GM23338 (cell line): ENCODE data around the gene C3orf85. TPM values are rescaled to one million over a fixed set of nuclear protein-coding genes. Genes with fewer than 3 reads are reported as not detected.
A peak's percentile ranks its signal among the peaks of the same experiment; 100 is the strongest.

Source experiments
- ATAC-seq: fragments of 200-7000 bp; cut with Tn5 transposase; 3 replicates; pipeline ENCODE4 v1.9.1; 2020
- DNase-seq: peaks from one replicate; pipeline ENCODE4 v3.0.0-alpha.2; 2015; ENCODE audit warnings: low spot score
- H2AFZ ChIP-seq: fragments of 200-600 bp; sonication (generic); 2 replicates; pipeline ENCODE4 v1.8.0; 2016; ENCODE audit warnings: antibody characterized with exemption, mild to moderate bottlenecking, moderate library complexity
- H3F3A ChIP-seq: fragments of 200-600 bp; sonication (generic); replicated peaks from 2 replicates; pipeline ENCODE4 v1.8.0; 2017; ENCODE audit warnings: antibody characterized with exemption, mixed run types, low read depth
- H3K27ac ChIP-seq: fragments of 200-600 bp; sonication (generic); 2 replicates; pipeline ENCODE4 v1.6.1; 2016; ENCODE audit warnings: low read depth
- H3K27me3 ChIP-seq: fragments of 200-600 bp; sonication (generic); 2 replicates; pipeline ENCODE4 v1.8.0; 2016; ENCODE audit warnings: mild to moderate bottlenecking, mixed run types, moderate library complexity; ENCODE audit not compliant: insufficient read depth
- H3K36me3 ChIP-seq: fragments of 200-600 bp; sonication (generic); 2 replicates; pipeline ENCODE4 v1.8.0; 2016; ENCODE audit warnings: mild to moderate bottlenecking; ENCODE audit not compliant: insufficient read depth
- H3K4me1 ChIP-seq: fragments of 200-600 bp; sonication (generic); 2 replicates; pipeline ENCODE4 v1.8.0; 2016; ENCODE audit warnings: mild to moderate bottlenecking, moderate library complexity; ENCODE audit not compliant: insufficient read depth
- H3K4me2 ChIP-seq: fragments of 200-600 bp; sonication (generic); 2 replicates; pipeline ENCODE4 v1.7.1; 2017; ENCODE audit warnings: mixed run types
- H3K4me3 ChIP-seq: fragments of 200-600 bp; sonication (generic); 2 replicates; pipeline ENCODE4 v1.6.1; 2016; ENCODE audit warnings: mixed run types
- H3K79me2 ChIP-seq: fragments of 200-600 bp; sonication (generic); replicated peaks from 2 replicates; pipeline ENCODE4 v1.8.0; 2017; ENCODE audit warnings: mild to moderate bottlenecking; ENCODE audit not compliant: insufficient read depth
- H3K9me2 ChIP-seq: fragments of 200-600 bp; sonication (generic); 2 replicates; pipeline ENCODE4 v1.8.0; 2017; ENCODE audit not compliant: insufficient read depth
- H4K20me1 ChIP-seq: fragments of 200-600 bp; sonication (generic); replicated peaks from 2 replicates; pipeline ENCODE4 v1.8.0; 2017; ENCODE audit warnings: mild to moderate bottlenecking; ENCODE audit not compliant: insufficient read depth
- H3K27ac Mint-ChIP-seq: 2 replicates; pipeline ENCODE4 v1.8.0; 2020; ENCODE audit warnings: inconsistent platforms, mild to moderate bottlenecking, moderate library complexity, mixed read lengths
- H3K27me3 Mint-ChIP-seq: 3 replicates; pipeline ENCODE4 v1.8.0; 2022; ENCODE audit warnings: low read depth, mild to moderate bottlenecking, moderate library complexity, mixed read lengths, inconsistent platforms; ENCODE audit not compliant: insufficient read depth, poor library complexity
- H3K36me3 Mint-ChIP-seq: 3 replicates; pipeline ENCODE4 v1.8.0; 2021; ENCODE audit warnings: low read depth, mild to moderate bottlenecking, inconsistent platforms, moderate library complexity, mixed read lengths
- H3K4me1 Mint-ChIP-seq: 3 replicates; pipeline ENCODE4 v1.8.0; 2020; ENCODE audit warnings: mild to moderate bottlenecking, inconsistent platforms, mixed read lengths
- H3K4me3 Mint-ChIP-seq: 3 replicates; pipeline ENCODE4 v1.8.0; 2021; ENCODE audit warnings: moderate library complexity, mild to moderate bottlenecking, inconsistent platforms, mixed read lengths
- H3K9me3 Mint-ChIP-seq: 3 replicates; pipeline ENCODE4 v1.8.0; 2020; ENCODE audit warnings: moderate library complexity, mild to moderate bottlenecking, inconsistent platforms, mixed read lengths
- CREB1 ChIP-seq: fragments of 250-450 bp; sonication (Bioruptor Pico); IDR thresholded peaks from 2 replicates; pipeline ENCODE4 v1.5.0; 2020; ENCODE audit warnings: low read depth, mild to moderate bottlenecking, moderate library complexity
- EZH2phosphoT487 ChIP-seq: fragments of 200-600 bp; sonication (generic); IDR thresholded peaks from one replicate; pipeline ENCODE4 v1.8.1; 2018; ENCODE audit warnings: antibody characterized with exemption; ENCODE audit not compliant: unreplicated experiment
- JUNB ChIP-seq: IDR thresholded peaks from one replicate; pipeline ENCODE4 v1.6.1; 2016; ENCODE audit warnings: antibody characterized with exemption; ENCODE audit not compliant: unreplicated experiment
- POLR2AphosphoS5 ChIP-seq: IDR thresholded peaks from 2 replicates; pipeline ENCODE4 v1.6.1; 2016; ENCODE audit warnings: antibody characterized with exemption, low read depth
- STAT1 ChIP-seq: IDR thresholded peaks from one replicate; pipeline ENCODE4 v1.6.1; 2016; ENCODE audit warnings: antibody characterized with exemption; ENCODE audit not compliant: unreplicated experiment
- polyA plus RNA-seq: library from polyadenylated mRNA; unstranded; fragments of >200 nt; fragmentation: Nextera tagmentation; extraction: Ambion mirVana; gene quantifications from 2 replicates; pipeline ENCODE4 v1.2.1, GENCODE V29; 2016
- total RNA-seq: library from RNA; depleted of rRNA; stranded (reverse); fragments of >200 nt; shearing (Covaris generic); gene quantifications from 2 replicates; pipeline ENCODE4 v1.2.3, GENCODE V29; 2014
- TF ChIP-seq, protein P1 (sequence below): IDR thresholded peaks from one replicate; pipeline ENCODE4 v1.6.1; 2018; ENCODE audit warnings: antibody characterized with exemption; ENCODE audit not compliant: unreplicated experiment
- TF ChIP-seq, protein P2 (sequence below): IDR thresholded peaks from 2 replicates; pipeline ENCODE4 v1.6.1; 2016; ENCODE audit warnings: antibody characterized with exemption
- TF ChIP-seq, protein P3 (sequence below), 2 experiments: fragments of 200-600 bp in 1 of 2; sonication (generic) in 1 of 2; conservative IDR thresholded peaks; 2 replicates each; pipeline versions ENCODE4 v1.5.1 to v1.6.1; 2016 to 2017; ENCODE audit warnings: antibody characterized with exemption in 2 of 2, low read depth in 2 of 2, mild to moderate bottlenecking in 2 of 2, moderate library complexity in 1 of 2
- TF ChIP-seq, protein P4 (sequence below): fragments of 250-450 bp; sonication (Bioruptor Pico); IDR thresholded peaks from 2 replicates; pipeline ENCODE4 v1.5.0; 2020; ENCODE audit warnings: mild to moderate bottlenecking, moderate library complexity

The C3orf85 gene
- total and polyA plus RNA-seq, 2 experiments from 2014 or later, result not detected

DNA sequence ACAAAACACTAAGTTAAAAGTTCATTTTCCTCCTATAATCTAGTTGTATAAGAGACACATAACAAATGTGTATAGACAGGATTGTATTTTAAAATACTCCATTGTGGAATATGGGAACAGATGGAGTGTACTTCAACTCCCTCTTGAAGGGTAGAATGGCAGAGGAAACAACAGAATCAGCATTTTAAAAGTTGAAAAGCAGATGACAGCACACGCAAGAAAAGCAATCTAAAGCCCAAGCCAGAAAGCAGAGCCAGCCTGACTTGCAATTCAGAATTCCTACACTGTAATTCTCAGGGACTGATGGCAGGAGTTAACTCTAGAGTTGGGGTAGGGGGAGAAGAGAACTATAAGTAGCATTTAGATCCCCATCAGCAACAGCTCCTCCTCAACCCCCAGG, 41.4 kb upstream of the C3orf85 start (continued):
- TF ChIP-seq, protein P1, sequence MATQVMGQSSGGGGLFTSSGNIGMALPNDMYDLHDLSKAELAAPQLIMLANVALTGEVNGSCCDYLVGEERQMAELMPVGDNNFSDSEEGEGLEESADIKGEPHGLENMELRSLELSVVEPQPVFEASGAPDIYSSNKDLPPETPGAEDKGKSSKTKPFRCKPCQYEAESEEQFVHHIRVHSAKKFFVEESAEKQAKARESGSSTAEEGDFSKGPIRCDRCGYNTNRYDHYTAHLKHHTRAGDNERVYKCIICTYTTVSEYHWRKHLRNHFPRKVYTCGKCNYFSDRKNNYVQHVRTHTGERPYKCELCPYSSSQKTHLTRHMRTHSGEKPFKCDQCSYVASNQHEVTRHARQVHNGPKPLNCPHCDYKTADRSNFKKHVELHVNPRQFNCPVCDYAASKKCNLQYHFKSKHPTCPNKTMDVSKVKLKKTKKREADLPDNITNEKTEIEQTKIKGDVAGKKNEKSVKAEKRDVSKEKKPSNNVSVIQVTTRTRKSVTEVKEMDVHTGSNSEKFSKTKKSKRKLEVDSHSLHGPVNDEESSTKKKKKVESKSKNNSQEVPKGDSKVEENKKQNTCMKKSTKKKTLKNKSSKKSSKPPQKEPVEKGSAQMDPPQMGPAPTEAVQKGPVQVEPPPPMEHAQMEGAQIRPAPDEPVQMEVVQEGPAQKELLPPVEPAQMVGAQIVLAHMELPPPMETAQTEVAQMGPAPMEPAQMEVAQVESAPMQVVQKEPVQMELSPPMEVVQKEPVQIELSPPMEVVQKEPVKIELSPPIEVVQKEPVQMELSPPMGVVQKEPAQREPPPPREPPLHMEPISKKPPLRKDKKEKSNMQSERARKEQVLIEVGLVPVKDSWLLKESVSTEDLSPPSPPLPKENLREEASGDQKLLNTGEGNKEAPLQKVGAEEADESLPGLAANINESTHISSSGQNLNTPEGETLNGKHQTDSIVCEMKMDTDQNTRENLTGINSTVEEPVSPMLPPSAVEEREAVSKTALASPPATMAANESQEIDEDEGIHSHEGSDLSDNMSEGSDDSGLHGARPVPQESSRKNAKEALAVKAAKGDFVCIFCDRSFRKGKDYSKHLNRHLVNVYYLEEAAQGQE, result no peak
- no peak for TF ChIP-seq JUNB
- TF ChIP-seq CREB1 (CRISPR knock-in tag), result no peak
- no peak for TF ChIP-seq STAT1
- TF ChIP-seq, protein P2, sequence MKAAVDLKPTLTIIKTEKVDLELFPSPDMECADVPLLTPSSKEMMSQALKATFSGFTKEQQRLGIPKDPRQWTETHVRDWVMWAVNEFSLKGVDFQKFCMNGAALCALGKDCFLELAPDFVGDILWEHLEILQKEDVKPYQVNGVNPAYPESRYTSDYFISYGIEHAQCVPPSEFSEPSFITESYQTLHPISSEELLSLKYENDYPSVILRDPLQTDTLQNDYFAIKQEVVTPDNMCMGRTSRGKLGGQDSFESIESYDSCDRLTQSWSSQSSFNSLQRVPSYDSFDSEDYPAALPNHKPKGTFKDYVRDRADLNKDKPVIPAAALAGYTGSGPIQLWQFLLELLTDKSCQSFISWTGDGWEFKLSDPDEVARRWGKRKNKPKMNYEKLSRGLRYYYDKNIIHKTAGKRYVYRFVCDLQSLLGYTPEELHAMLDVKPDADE, result no peak
- no peak for TF ChIP-seq POLR2AphosphoS5
- TF ChIP-seq, protein P3, sequence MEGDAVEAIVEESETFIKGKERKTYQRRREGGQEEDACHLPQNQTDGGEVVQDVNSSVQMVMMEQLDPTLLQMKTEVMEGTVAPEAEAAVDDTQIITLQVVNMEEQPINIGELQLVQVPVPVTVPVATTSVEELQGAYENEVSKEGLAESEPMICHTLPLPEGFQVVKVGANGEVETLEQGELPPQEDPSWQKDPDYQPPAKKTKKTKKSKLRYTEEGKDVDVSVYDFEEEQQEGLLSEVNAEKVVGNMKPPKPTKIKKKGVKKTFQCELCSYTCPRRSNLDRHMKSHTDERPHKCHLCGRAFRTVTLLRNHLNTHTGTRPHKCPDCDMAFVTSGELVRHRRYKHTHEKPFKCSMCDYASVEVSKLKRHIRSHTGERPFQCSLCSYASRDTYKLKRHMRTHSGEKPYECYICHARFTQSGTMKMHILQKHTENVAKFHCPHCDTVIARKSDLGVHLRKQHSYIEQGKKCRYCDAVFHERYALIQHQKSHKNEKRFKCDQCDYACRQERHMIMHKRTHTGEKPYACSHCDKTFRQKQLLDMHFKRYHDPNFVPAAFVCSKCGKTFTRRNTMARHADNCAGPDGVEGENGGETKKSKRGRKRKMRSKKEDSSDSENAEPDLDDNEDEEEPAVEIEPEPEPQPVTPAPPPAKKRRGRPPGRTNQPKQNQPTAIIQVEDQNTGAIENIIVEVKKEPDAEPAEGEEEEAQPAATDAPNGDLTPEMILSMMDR (conservative IDR thresholded peaks at IDR 0.05; ENCODE audit: low read depth in 2 of 2), result no peak

DNA sequence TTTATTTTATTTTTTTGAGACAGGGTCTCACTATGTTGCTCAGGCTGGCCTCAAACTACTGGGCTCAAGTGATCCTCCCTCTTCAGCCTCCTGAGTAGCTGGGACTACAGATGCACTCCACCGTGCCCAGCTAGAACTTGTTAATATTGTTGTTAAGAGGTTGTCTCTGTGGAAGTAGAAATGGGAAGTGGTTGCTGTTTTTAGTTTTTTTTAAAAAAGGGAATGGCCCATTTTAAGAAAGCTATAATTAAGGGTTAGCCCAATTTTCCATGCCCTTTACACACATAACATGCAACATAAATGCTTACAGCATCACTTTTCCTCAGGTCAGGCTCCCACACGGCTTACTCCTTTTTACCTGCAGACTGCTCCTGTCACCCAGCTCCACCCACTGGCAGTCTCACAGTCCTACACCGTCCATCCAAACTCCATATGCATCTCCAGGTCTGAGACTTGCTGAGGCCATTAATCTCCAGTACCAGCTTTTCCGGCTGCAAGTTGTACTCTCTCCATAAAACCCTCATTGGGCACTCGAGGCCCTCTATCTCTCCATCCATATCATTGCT, 38.4 kb upstream of the C3orf85 start:
- Histone ChIP-seq H2AFZ (no peak overlapping the region), H3K36me3 (no peaks in the 10 kb centered on the region), H3K4me2 (no peak overlapping the region), H3K79me2 (no peaks in the 10 kb centered on the region), H3K27ac (no peak overlapping the region), H4K20me1 (no peaks in the 10 kb centered on the region), H3K4me3 (no peak overlapping the region), H3K9me2 (no peaks in the 10 kb centered on the region), H3F3A (no peaks in the 10 kb centered on the region), H3K4me1 (no peaks in the 10 kb centered on the region), H3K27me3 (no peaks in the 10 kb centered on the region)
- ATAC-seq, result peak; percentile 98
- Mint-ChIP-seq H3K27me3 (no peaks in the 10 kb centered on the region), H3K9me3 (no peaks in the 10 kb centered on the region), H3K27ac (no peak overlapping the region), H3K4me3 (no peak overlapping the region), H3K4me1 (no peaks in the 10 kb centered on the region; the same call in 2 of the 3 replicates), H3K36me3 (no peaks in the 10 kb centered on the region)
- peak; percentile 73 for DNase-seq
- TF ChIP-seq EZH2phosphoT487, result no peak
- TF ChIP-seq, protein P3 (conservative IDR thresholded peaks at IDR 0.05; ENCODE audit: low read depth in 2 of 2), result peak; percentile 53 to 76
- TF ChIP-seq, protein P4, sequence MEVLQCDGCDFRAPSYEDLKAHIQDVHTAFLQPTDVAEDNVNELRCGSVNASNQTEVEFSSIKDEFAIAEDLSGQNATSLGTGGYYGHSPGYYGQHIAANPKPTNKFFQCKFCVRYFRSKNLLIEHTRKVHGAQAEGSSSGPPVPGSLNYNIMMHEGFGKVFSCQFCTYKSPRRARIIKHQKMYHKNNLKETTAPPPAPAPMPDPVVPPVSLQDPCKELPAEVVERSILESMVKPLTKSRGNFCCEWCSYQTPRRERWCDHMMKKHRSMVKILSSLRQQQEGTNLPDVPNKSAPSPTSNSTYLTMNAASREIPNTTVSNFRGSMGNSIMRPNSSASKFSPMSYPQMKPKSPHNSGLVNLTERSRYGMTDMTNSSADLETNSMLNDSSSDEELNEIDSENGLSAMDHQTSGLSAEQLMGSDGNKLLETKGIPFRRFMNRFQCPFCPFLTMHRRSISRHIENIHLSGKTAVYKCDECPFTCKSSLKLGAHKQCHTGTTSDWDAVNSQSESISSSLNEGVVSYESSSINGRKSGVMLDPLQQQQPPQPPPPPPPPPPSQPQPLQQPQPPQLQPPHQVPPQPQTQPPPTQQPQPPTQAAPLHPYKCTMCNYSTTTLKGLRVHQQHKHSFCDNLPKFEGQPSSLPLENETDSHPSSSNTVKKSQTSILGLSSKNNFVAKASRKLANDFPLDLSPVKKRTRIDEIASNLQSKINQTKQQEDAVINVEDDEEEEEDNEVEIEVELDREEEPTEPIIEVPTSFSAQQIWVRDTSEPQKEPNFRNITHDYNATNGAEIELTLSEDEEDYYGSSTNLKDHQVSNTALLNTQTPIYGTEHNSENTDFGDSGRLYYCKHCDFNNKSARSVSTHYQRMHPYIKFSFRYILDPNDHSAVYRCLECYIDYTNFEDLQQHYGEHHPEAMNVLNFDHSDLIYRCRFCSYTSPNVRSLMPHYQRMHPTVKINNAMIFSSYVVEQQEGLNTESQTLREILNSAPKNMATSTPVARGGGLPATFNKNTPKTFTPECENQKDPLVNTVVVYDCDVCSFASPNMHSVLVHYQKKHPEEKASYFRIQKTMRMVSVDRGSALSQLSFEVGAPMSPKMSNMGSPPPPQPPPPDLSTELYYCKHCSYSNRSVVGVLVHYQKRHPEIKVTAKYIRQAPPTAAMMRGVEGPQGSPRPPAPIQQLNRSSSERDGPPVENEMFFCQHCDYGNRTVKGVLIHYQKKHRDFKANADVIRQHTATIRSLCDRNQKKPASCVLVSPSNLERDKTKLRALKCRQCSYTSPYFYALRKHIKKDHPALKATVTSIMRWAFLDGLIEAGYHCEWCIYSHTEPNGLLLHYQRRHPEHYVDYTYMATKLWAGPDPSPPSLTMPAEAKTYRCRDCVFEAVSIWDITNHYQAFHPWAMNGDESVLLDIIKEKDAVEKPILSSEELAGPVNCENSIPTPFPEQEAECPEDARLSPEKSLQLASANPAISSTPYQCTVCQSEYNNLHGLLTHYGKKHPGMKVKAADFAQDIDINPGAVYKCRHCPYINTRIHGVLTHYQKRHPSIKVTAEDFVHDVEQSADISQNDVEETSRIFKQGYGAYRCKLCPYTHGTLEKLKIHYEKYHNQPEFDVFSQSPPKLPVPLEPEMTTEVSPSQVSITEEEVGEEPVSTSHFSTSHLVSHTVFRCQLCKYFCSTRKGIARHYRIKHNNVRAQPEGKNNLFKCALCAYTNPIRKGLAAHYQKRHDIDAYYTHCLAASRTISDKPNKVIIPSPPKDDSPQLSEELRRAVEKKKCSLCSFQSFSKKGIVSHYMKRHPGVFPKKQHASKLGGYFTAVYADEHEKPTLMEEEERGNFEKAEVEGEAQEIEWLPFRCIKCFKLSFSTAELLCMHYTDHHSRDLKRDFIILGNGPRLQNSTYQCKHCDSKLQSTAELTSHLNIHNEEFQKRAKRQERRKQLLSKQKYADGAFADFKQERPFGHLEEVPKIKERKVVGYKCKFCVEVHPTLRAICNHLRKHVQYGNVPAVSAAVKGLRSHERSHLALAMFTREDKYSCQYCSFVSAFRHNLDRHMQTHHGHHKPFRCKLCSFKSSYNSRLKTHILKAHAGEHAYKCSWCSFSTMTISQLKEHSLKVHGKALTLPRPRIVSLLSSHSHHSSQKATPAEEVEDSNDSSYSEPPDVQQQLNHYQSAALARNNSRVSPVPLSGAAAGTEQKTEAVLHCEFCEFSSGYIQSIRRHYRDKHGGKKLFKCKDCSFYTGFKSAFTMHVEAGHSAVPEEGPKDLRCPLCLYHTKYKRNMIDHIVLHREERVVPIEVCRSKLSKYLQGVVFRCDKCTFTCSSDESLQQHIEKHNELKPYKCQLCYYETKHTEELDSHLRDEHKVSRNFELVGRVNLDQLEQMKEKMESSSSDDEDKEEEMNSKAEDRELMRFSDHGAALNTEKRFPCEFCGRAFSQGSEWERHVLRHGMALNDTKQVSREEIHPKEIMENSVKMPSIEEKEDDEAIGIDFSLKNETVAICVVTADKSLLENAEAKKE (CRISPR knock-in tag), result no peak
- TF ChIP-seq STAT1, result no peak
